Measurements from ENCODE around the gene ADCY9. TPM values are rescaled to one million over a fixed set of nuclear protein-coding genes. Genes with fewer than 3 reads are reported as not detected.
"Not testable (repeated sequence)": the region's sequence is repeated elsewhere in the genome, so short reads cannot be mapped to it uniquely, and the experiment has no call there.

Gene ADCY9
- total and polyA plus RNA-seq, 2 experiments from 2014 or later: 7.1 to 28.4 TPM

DNA sequence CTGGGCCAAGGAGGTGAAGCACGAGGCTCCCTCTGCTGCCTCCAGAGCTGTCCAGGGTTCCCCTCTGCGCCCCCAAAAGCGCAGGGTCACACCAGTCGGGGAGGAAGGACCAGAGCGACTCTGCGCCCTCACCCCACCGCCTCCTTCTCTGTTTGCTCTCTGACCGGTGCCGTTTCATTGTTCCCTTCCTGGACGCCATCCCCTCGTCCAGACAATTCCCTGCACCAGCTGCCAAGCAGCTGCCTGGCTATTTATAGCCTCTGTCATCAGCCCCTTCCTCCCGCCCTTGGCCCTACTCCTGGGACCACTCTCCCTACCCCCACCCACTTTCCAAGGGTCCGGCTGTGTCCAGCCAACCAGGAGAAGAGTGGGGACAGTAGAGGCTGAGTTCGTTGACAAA, 167.0 kb downstream of the ADCY9 start:
- Histone ChIP-seq H3K9me3 (ENCODE audit: low read depth) (no peaks in the 10 kb centered on the region), H3K36me3 (no peaks in the 10 kb centered on the region), H3K4me3 (no peak overlapping the region), H3K4me1 (ENCODE audit: low read depth) (peaks cover 7% of the 10 kb centered on the region), H3K27me3 (no peaks in the 10 kb centered on the region), H3K27ac (peak overlapping the region; percentile 75)
- TF ChIP-seq, protein P1, sequence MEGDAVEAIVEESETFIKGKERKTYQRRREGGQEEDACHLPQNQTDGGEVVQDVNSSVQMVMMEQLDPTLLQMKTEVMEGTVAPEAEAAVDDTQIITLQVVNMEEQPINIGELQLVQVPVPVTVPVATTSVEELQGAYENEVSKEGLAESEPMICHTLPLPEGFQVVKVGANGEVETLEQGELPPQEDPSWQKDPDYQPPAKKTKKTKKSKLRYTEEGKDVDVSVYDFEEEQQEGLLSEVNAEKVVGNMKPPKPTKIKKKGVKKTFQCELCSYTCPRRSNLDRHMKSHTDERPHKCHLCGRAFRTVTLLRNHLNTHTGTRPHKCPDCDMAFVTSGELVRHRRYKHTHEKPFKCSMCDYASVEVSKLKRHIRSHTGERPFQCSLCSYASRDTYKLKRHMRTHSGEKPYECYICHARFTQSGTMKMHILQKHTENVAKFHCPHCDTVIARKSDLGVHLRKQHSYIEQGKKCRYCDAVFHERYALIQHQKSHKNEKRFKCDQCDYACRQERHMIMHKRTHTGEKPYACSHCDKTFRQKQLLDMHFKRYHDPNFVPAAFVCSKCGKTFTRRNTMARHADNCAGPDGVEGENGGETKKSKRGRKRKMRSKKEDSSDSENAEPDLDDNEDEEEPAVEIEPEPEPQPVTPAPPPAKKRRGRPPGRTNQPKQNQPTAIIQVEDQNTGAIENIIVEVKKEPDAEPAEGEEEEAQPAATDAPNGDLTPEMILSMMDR (IDR thresholded peaks at IDR 0.05; ENCODE audit: low read depth, low read length): no peak
- DNase-seq (ENCODE audit: low read depth in 1 of 2, low spot score in 1 of 2): peak; percentile 45 to 68

GRCh38 chr16:3948378-3948995, 167.8 kb downstream of the ADCY9 start:
- H3K4me3 ChIP-seq: no peak overlapping the region

GRCh38 chr16:3946604-3947180, 169.6 kb downstream of the ADCY9 start:
- TF ChIP-seq, protein P1 (IDR thresholded peaks at IDR 0.05; ENCODE audit: low read depth, low read length): no peak
- H3K4me3 ChIP-seq: no peak overlapping the region
- no peak for DNase-seq (ENCODE audit: low read depth in 1 of 2, low spot score in 1 of 2)
- H3K27me3 ChIP-seq: no peaks in the 10 kb centered on the region
- no peaks in the 10 kb centered on the region for H3K36me3 ChIP-seq
- H3K27ac ChIP-seq: no peak overlapping the region
- peaks cover 7% of the 10 kb centered on the region for H3K4me1 ChIP-seq (ENCODE audit: low read depth)
- H3K9me3 ChIP-seq (ENCODE audit: low read depth): no peaks in the 10 kb centered on the region

More at GRCh38 chr16:3948378-3948995, 167.8 kb downstream of the ADCY9 start:
- Histone ChIP-seq H3K27me3 (no peaks in the 10 kb centered on the region), H3K36me3 (no peaks in the 10 kb centered on the region), H3K27ac (peak overlapping the region; percentile 75), H3K4me1 (ENCODE audit: low read depth) (peaks cover 7% of the 10 kb centered on the region), H3K9me3 (ENCODE audit: low read depth) (no peaks in the 10 kb centered on the region)
- TF ChIP-seq, protein P1 (IDR thresholded peaks at IDR 0.05; ENCODE audit: low read depth, low read length): no peak
- no peak for DNase-seq (ENCODE audit: low read depth in 1 of 2, low spot score in 1 of 2)

DNA sequence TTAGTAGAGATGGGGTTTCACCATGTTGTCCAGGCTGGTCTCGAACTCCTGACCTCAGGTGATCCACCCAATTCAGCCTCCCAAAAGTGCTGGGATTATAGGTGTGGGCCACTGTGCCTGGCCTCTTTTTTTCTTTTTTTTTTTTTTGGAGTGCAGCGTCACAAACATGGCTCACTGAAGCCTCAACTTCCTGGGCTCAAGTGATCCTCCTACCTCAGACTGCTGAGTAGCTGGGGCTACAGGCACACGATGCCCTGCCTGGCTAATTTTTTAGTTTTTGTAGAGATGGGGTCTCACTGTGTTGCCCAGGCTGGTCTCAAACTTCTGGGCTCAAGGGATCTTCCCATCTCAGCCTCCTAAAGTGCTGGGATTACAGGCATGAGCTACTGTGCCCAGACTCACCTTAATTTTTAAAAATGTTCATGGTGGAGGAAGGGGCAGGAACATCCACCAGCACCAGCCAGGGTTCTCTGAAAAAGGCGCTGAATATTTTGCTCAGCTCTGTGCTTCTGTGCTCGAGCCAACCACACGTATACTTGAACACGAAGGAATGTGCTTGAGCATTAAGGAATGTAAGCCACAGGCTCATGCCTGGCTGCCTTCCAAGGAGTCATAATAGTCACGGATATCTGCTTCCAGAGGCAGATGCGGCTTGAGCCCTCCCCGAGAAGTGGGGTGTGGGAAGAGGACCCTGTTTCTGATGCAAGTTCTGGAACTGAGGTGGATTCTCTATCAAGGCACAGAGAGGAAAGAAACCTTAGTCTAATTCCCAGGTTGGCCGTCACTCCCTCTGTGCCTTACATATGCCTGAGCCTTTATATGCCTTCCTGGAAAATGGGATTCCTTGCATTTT, 170.3 kb downstream of the ADCY9 start:
- H3K27ac ChIP-seq: peak overlapping the region; percentile 60

GRCh38 chr16:3944457-3944856, 171.8 kb downstream of the ADCY9 start:
- H3K9me3 ChIP-seq (ENCODE audit: low read depth); DNase-seq (ENCODE audit: low read depth in 1 of 2, low spot score in 1 of 2); H3K36me3 ChIP-seq; H3K4me1 ChIP-seq (ENCODE audit: low read depth); H3K27ac ChIP-seq; H3K27me3 ChIP-seq; H3K4me3 ChIP-seq: not testable (repeated sequence)

More for the DNA sequence above, 170.3 kb downstream of the ADCY9 start:
- H3K36me3 ChIP-seq: no peaks in the 10 kb centered on the region
- no peak overlapping the region for H3K4me3 ChIP-seq
- peaks cover 7% of the 10 kb centered on the region for H3K4me1 ChIP-seq (ENCODE audit: low read depth)
- TF ChIP-seq, protein P1 (IDR thresholded peaks at IDR 0.05; ENCODE audit: low read depth, low read length): no peak
- H3K9me3 ChIP-seq (ENCODE audit: low read depth): no peaks in the 10 kb centered on the region
- peak; percentile 69 to 99 for DNase-seq (ENCODE audit: low read depth in 1 of 2, low spot score in 1 of 2)
- no peaks in the 10 kb centered on the region for H3K27me3 ChIP-seq

DNA sequence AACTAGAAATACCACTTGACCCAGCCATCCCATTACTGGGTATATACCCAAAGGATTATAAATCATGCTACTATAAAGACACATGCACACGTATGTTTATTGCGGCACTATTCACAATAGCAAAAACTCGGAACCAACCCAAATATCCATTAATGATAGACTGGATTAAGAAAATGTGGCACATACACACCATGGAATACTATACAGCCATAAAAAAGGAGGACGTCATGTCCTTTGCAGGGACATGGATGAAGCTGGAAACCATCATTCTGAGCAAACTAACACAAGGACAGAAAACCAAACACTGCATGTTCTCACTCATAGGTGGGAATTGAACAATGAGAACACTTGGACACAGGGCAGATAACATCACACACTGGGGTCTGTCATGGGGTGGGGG, 174.1 kb downstream of the ADCY9 start:
- not testable (repeated sequence) for H3K4me1 ChIP-seq (ENCODE audit: low read depth); H3K36me3 ChIP-seq; H3K27me3 ChIP-seq; H3K4me3 ChIP-seq; H3K9me3 ChIP-seq (ENCODE audit: low read depth); DNase-seq (ENCODE audit: low read depth in 1 of 2, low spot score in 1 of 2); H3K27ac ChIP-seq
